ENCODE results near the gene TXN. TPM values are rescaled to one million over a fixed set of nuclear protein-coding genes. Genes with fewer than 3 reads are reported as not detected.

Gene TXN
- total RNA-seq, 1 donor from 2014 or later: 205 TPM

Other genes starting within 250 kb of the TXN start
- 0.48 and 2.8 TPM in 2 replicates for gene C9orf152, start 48.3 kb downstream of the TXN start, total RNA-seq (ENCODE audit: low replicate concordance)
- gene TXNDC8, start 81.4 kb upstream of the TXN start, total RNA-seq (ENCODE audit: low replicate concordance): not detected in 2 replicates

Measured in type B pancreatic cell (in vitro differentiated cells).